Measurements from ENCODE around the gene HIRIP3. TPM values are rescaled to one million over a fixed set of nuclear protein-coding genes. Genes with fewer than 3 reads are reported as not detected.

HIRIP3 gene
- polyA plus RNA-seq, 3 donors: 3.3 to 4.8 (median 3.7) TPM

- Mint-ChIP-seq H3K27me3 (ENCODE audit: low read depth in 3 of 3) (peaks cover 19 to 38% (median 29%) of the 10 kb centered on the region in 3 donors), H3K4me1 (peaks cover 4% of the 10 kb centered on the region), H3K4me3 (no peak overlapping the region), H3K36me3 (peaks cover 18 to 27% of the 10 kb centered on the region in 2 donors), H3K27ac (no peak overlapping the region), H3K9me3 (peaks cover 0 to 11% (median 3%) of the 10 kb centered on the region in 7 donors)
- peaks cover 0 to 8% of the 10 kb centered on the region in 2 donors for H3K9me3 ChIP-seq (replicated peaks in 1 of 2; ENCODE audit: control insufficient read depth in 1 of 2, insufficient read depth in 1 of 2, low read length in 2 of 2)
- intact Hi-C loops (cut with micrococcal nuclease): loop anchor here in 1 of 2 donors (5.0 kb wide), 2 partner anchors 60 to 310 kb away; no protein-coding TSS in a partner anchor
- no peak overlapping the region for H3K27ac ChIP-seq (ENCODE audit: low read depth in 1 of 2, low read length in 2 of 2)
- TF ChIP-seq CTCF (IDR thresholded peaks at IDR 0.05): no peak
- no peak for DNase-seq
- peaks cover 10 to 17% of the 10 kb centered on the region in 2 donors for H3K4me1 ChIP-seq (ENCODE audit: control insufficient read depth in 1 of 2, insufficient read depth in 2 of 2, low read length in 2 of 2)
- no peak overlapping the region for H2AFZ ChIP-seq (ENCODE audit: insufficient read depth, low read depth, low read length, poor library complexity, severe bottlenecking)
- H4K20me1 ChIP-seq (ENCODE audit: insufficient read depth, low read length): peaks cover 5% of the 10 kb centered on the region
- H3K79me2 ChIP-seq (ENCODE audit: insufficient read depth, low read length): no peaks in the 10 kb centered on the region
- H3K27me3 ChIP-seq (ENCODE audit: control insufficient read depth in 2 of 2, insufficient read depth in 2 of 2, low read length in 2 of 2): peaks cover 12 to 25% of the 10 kb centered on the region in 2 donors
- H3K9ac ChIP-seq (ENCODE audit: insufficient read depth, low read length, poor library complexity, severe bottlenecking): no peak overlapping the region
- H3K4me3 ChIP-seq (replicated peaks in 1 of 3; ENCODE audit: low read depth in 2 of 3, low read length in 3 of 3): no peak overlapping the region
- peaks cover 7 to 20% of the 10 kb centered on the region in 2 donors for H3K36me3 ChIP-seq (replicated peaks in 1 of 2; ENCODE audit: control insufficient read depth in 1 of 2, insufficient read depth in 2 of 2, low read length in 2 of 2)
- H3K4me2 ChIP-seq (replicated peaks; ENCODE audit: extremely low read depth, low read length, poor library complexity, severe bottlenecking): no peak overlapping the region
- WGBS (ENCODE audit: insufficient coverage): 96% methylated on average over 29 of the region's 34 CpGs
These were observed 11.4 kb upstream of the HIRIP3 start for GRCh38 chr16:30006659-30007377.

GRCh38 chr16:30006095-30006473, 10.7 kb upstream of the HIRIP3 start:
- Histone ChIP-seq H3K9me3 (replicated peaks in 1 of 2; ENCODE audit: control insufficient read depth in 1 of 2, insufficient read depth in 1 of 2, low read length in 2 of 2) (peaks cover 0 to 4% of the 10 kb centered on the region in 2 donors), H3K4me2 (replicated peaks; ENCODE audit: extremely low read depth, low read length, poor library complexity, severe bottlenecking) (no peak overlapping the region), H3K4me1 (ENCODE audit: control insufficient read depth in 1 of 2, insufficient read depth in 2 of 2, low read length in 2 of 2) (peaks cover 6 to 9% of the 10 kb centered on the region in 2 donors), H3K9ac (ENCODE audit: insufficient read depth, low read length, poor library complexity, severe bottlenecking) (no peak overlapping the region), H3K27me3 (ENCODE audit: control insufficient read depth in 2 of 2, insufficient read depth in 2 of 2, low read length in 2 of 2) (peaks cover 8 to 19% of the 10 kb centered on the region in 2 donors), H3K36me3 (replicated peaks in 1 of 2; ENCODE audit: control insufficient read depth in 1 of 2, insufficient read depth in 2 of 2, low read length in 2 of 2) (peaks cover 8 to 28% of the 10 kb centered on the region in 2 donors), H2AFZ (ENCODE audit: insufficient read depth, low read depth, low read length, poor library complexity, severe bottlenecking) (no peak overlapping the region), H3K4me3 (replicated peaks in 1 of 3; ENCODE audit: low read depth in 2 of 3, low read length in 3 of 3) (no peak overlapping the region), H3K79me2 (ENCODE audit: insufficient read depth, low read length) (no peaks in the 10 kb centered on the region), H4K20me1 (ENCODE audit: insufficient read depth, low read length) (peaks cover 5% of the 10 kb centered on the region), H3K27ac (ENCODE audit: low read depth in 1 of 2, low read length in 2 of 2) (no peak overlapping the region)
- Mint-ChIP-seq H3K27ac (no peak overlapping the region), H3K36me3 (peaks cover 21 to 33% of the 10 kb centered on the region in 2 donors), H3K4me1 (peaks cover 4% of the 10 kb centered on the region), H3K9me3 (peaks cover 0 to 7% (median 3%) of the 10 kb centered on the region in 7 donors), H3K4me3 (no peak overlapping the region), H3K27me3 (ENCODE audit: low read depth in 3 of 3) (peaks cover 14 to 30% (median 23%) of the 10 kb centered on the region in 3 donors)
- 94% methylated on average over 18 of the region's 18 CpGs for WGBS (ENCODE audit: insufficient coverage)
- DNase-seq: no peak
- no peak for TF ChIP-seq CTCF (IDR thresholded peaks at IDR 0.05)
- intact Hi-C loops (cut with micrococcal nuclease): loop anchor here in 1 of 2 donors (5.0 kb wide), 2 partner anchors 59 to 309 kb away; no protein-coding TSS in a partner anchor
